Smooth muscle cell (in vitro differentiated cells): Measurements from ENCODE around the gene ARL2. TPM values are rescaled to one million over a fixed set of nuclear protein-coding genes. Genes with fewer than 3 reads are reported as not detected.
"Not testable (repeated sequence)": the region's sequence is repeated elsewhere in the genome, so short reads cannot be mapped to it uniquely, and the experiment has no call there.

Experiments
- DNase-seq: peaks from one replicate; lab custom pipeline; 2025; ENCODE audit not compliant: unreplicated experiment; lab: John Stamatoyannopoulos, UW
- H2AFZ ChIP-seq: fragments of 200-600 bp; sonication (generic); 2 replicates; pipeline ENCODE4 v1.6.0; 2016; ENCODE audit warnings: antibody characterized with exemption, low read depth, mild to moderate bottlenecking
- H3F3A ChIP-seq: fragments of 200-600 bp; sonication (generic); 2 replicates; pipeline ENCODE4 v1.6.0; 2017; ENCODE audit warnings: antibody characterized with exemption, low read depth
- H3K27ac ChIP-seq: fragments of 200-600 bp; sonication (generic); 2 replicates; pipeline ENCODE4 v1.5.1; 2016; ENCODE audit warnings: low read depth, mild to moderate bottlenecking
- H3K27me3 ChIP-seq: fragments of 200-600 bp; sonication (generic); 2 replicates; pipeline ENCODE4 v1.6.1; 2016; ENCODE audit warnings: low read depth, mild to moderate bottlenecking
- H3K36me3 ChIP-seq: fragments of 200-600 bp; sonication (generic); 2 replicates; pipeline ENCODE4 v1.5.1; 2016; ENCODE audit warnings: low read depth
- H3K4me1 ChIP-seq: fragments of 200-600 bp; sonication (generic); 2 replicates; pipeline ENCODE4 v1.5.1; 2016; ENCODE audit warnings: low read depth
- H3K4me2 ChIP-seq: fragments of 200-600 bp; sonication (generic); 2 replicates; pipeline ENCODE4 v1.6.0; 2016; ENCODE audit warnings: mild to moderate bottlenecking
- H3K4me3 ChIP-seq: fragments of 200-600 bp; sonication (generic); 2 replicates; pipeline ENCODE4 v1.5.1; 2016; ENCODE audit warnings: mild to moderate bottlenecking
- H3K79me2 ChIP-seq: fragments of 200-600 bp; sonication (generic); 2 replicates; pipeline ENCODE4 v1.6.0; 2016; ENCODE audit warnings: low read depth, mild to moderate bottlenecking
- H3K9ac ChIP-seq: fragments of 200-600 bp; sonication (generic); 2 replicates; pipeline ENCODE4 v1.6.0; 2016; ENCODE audit warnings: low read depth
- H3K9me3 ChIP-seq: fragments of 200-600 bp; sonication (generic); replicated peaks from 2 replicates; pipeline ENCODE4 v1.5.1; 2016; ENCODE audit warnings: low read depth
- H4K20me1 ChIP-seq: fragments of 200-600 bp; sonication (generic); 2 replicates; pipeline ENCODE4 v1.6.0; 2016; ENCODE audit warnings: low read depth
- CTCF ChIP-seq: fragments of 200-600 bp; sonication (generic); IDR thresholded peaks from 2 replicates; pipeline ENCODE4 v1.5.1; 2017; ENCODE audit warnings: borderline replicate concordance, mild to moderate bottlenecking, antibody characterized with exemption; ENCODE audit not compliant: insufficient read depth, poor library complexity, severe bottlenecking
- WGBS: methylation state at CpG from one replicate; pipeline ENCODE4 v1.1.7; 2016; ENCODE audit warnings: low lambda C conversion rate; 5-methylcytosine and 5-hydroxymethylcytosine counted together
- polyA plus RNA-seq: library from polyadenylated mRNA; unstranded; fragments of >200 nt; fragmentation: Nextera tagmentation; extraction: Ambion mirVana; gene quantifications from 2 replicates; pipeline ENCODE4 v1.2.1, GENCODE V29; 2016
- total RNA-seq: library from RNA; depleted of rRNA; stranded (reverse); fragments of >200 nt; gene quantifications from 2 replicates; pipeline ENCODE4 v1.2.3, GENCODE V29; 2014

Gene ARL2
- total and polyA plus RNA-seq, 2 experiments from 2014 or later = 83.3 to 122 TPM

GRCh38 chr11:65017937-65018336 is 4.0 kb downstream of the ARL2 start:
- H3K27me3 ChIP-seq = no peaks in the 10 kb centered on the region
- H2AFZ ChIP-seq = no peak overlapping the region
- H3K9me3 ChIP-seq = no peaks in the 10 kb centered on the region
- H3K36me3 ChIP-seq = no peaks in the 10 kb centered on the region
- peaks cover 9% of the 10 kb centered on the region for H3K4me1 ChIP-seq
- no peak overlapping the region for H3K4me2 ChIP-seq
- no peak overlapping the region for H3K9ac ChIP-seq
- H3K27ac ChIP-seq = no peak overlapping the region
- 98% methylated on average over 6 of the region's 6 CpGs for WGBS
- H3K79me2 ChIP-seq = peaks cover 11% of the 10 kb centered on the region
- peaks cover 6% of the 10 kb centered on the region for H3F3A ChIP-seq
- no peaks in the 10 kb centered on the region for H4K20me1 ChIP-seq
- DNase-seq = no peak
- no peak for TF ChIP-seq CTCF
- H3K4me3 ChIP-seq = no peak overlapping the region

- Histone ChIP-seq H3K4me1 (peaks cover 3% of the 10 kb centered on the region), H3K36me3 (no peaks in the 10 kb centered on the region), H2AFZ (no peak overlapping the region), H3K4me3 (no peak overlapping the region), H3K27ac (no peak overlapping the region), H3K27me3 (no peaks in the 10 kb centered on the region), H3K4me2 (no peak overlapping the region), H3F3A (peaks cover 1% of the 10 kb centered on the region), H3K79me2 (peaks cover 11% of the 10 kb centered on the region), H4K20me1 (no peaks in the 10 kb centered on the region), H3K9ac (no peak overlapping the region), H3K9me3 (no peaks in the 10 kb centered on the region)
- 96% methylated on average over 7 of the region's 7 CpGs for WGBS
- DNase-seq = no peak
- no peak for TF ChIP-seq CTCF
These were observed 5.9 kb downstream of the ARL2 start for GRCh38 chr11:65019824-65020223.

GRCh38 chr11:65021003-65021402 is 7.0 kb downstream of the ARL2 start:
- Histone ChIP-seq H3K9ac (no peak overlapping the region), H3K4me1 (no peaks in the 10 kb centered on the region), H3F3A (no peaks in the 10 kb centered on the region), H3K79me2 (no peaks in the 10 kb centered on the region), H3K9me3 (no peaks in the 10 kb centered on the region), H3K27ac (no peak overlapping the region), H2AFZ (no peak overlapping the region), H3K27me3 (no peaks in the 10 kb centered on the region), H3K4me3 (no peak overlapping the region), H4K20me1 (no peaks in the 10 kb centered on the region), H3K4me2 (no peak overlapping the region), H3K36me3 (no peaks in the 10 kb centered on the region)
- no peak for DNase-seq
- TF ChIP-seq CTCF = no peak
- 99% methylated on average over 3 of the region's 3 CpGs for WGBS

- Histone ChIP-seq H3K4me1 (no peaks in the 10 kb centered on the region), H3K9me3 (no peaks in the 10 kb centered on the region), H3F3A (no peaks in the 10 kb centered on the region), H3K27me3 (no peaks in the 10 kb centered on the region), H3K27ac (no peak overlapping the region), H4K20me1 (no peaks in the 10 kb centered on the region), H3K4me3 (no peak overlapping the region), H3K9ac (no peak overlapping the region), H3K79me2 (no peaks in the 10 kb centered on the region), H2AFZ (no peak overlapping the region), H3K4me2 (no peak overlapping the region), H3K36me3 (no peaks in the 10 kb centered on the region)
- DNase-seq = no peak
- 96% methylated on average over 11 of the region's 11 CpGs for WGBS
- no peak for TF ChIP-seq CTCF
These were observed 7.5 kb downstream of the ARL2 start for GRCh38 chr11:65021509-65021908.

GRCh38 chr11:65023502-65023901 is 9.5 kb downstream of the ARL2 start:
- H3K27me3 ChIP-seq, H3K4me2 ChIP-seq, H4K20me1 ChIP-seq, H3K4me1 ChIP-seq, H3K9ac ChIP-seq, H3K79me2 ChIP-seq, H2AFZ ChIP-seq, H3F3A ChIP-seq, H3K36me3 ChIP-seq, H3K9me3 ChIP-seq, H3K4me3 ChIP-seq, DNase-seq, H3K27ac ChIP-seq: not testable (repeated sequence)
- WGBS = 91% methylated on average over 8 of the region's 8 CpGs
